HG02938 (cell line): Measurements from ENCODE around the gene CDK8.
A peak's percentile ranks its signal among the peaks of the same experiment; 100 is the strongest.
"Not testable (repeated sequence)": the region's sequence is repeated elsewhere in the genome, so short reads cannot be mapped to it uniquely, and the experiment has no call there.

Experiments used
- ATAC-seq: cut with Tn5 transposase; IDR thresholded peaks from one replicate; pipeline ENCODE4 v1.9.1; 2021; ENCODE audit warnings: mild to moderate bottlenecking, moderate library complexity; ENCODE audit not compliant: unreplicated experiment

Gene CDK8

GRCh38 chr13:26310003-26310402 is 56.1 kb downstream of the CDK8 start:
- no peak for ATAC-seq

GRCh38 chr13:26310470-26310869 is 56.5 kb downstream of the CDK8 start:
- ATAC-seq: no peak

GRCh38 chr13:26312019-26312418 is 58.1 kb downstream of the CDK8 start:
- not testable (repeated sequence) for ATAC-seq

- not testable (repeated sequence) for ATAC-seq
Observed at GRCh38 chr13:26316095-26316494, 62.2 kb downstream of the CDK8 start.

- no peak for ATAC-seq
Observed at GRCh38 chr13:26320766-26321165, 66.8 kb downstream of the CDK8 start.

- no peak for ATAC-seq
Observed at GRCh38 chr13:26323127-26323526, 69.2 kb downstream of the CDK8 start.

GRCh38 chr13:26323764-26324163 is 69.8 kb downstream of the CDK8 start:
- no peak for ATAC-seq

GRCh38 chr13:26324294-26324693 is 70.4 kb downstream of the CDK8 start:
- ATAC-seq: no peak

- no peak for ATAC-seq
Observed at GRCh38 chr13:26324867-26325266, 70.9 kb downstream of the CDK8 start.

GRCh38 chr13:26325876-26326275 is 71.9 kb downstream of the CDK8 start:
- peak; percentile 80 for ATAC-seq

- ATAC-seq: no peak
Observed at GRCh38 chr13:26326562-26326961, 72.6 kb downstream of the CDK8 start.

GRCh38 chr13:26327940-26328725 is 74.2 kb downstream of the CDK8 start:
- ATAC-seq: no peak

- ATAC-seq: no peak
Observed at GRCh38 chr13:26335158-26335557, 81.2 kb downstream of the CDK8 start.

GRCh38 chr13:26340807-26341206 is 86.9 kb downstream of the CDK8 start:
- ATAC-seq: no peak

- no peak for ATAC-seq
Observed at GRCh38 chr13:26342898-26343297, 89.0 kb downstream of the CDK8 start.

- ATAC-seq: no peak
Observed at GRCh38 chr13:26343816-26344215, 89.9 kb downstream of the CDK8 start.

- ATAC-seq: no peak
Observed at GRCh38 chr13:26344980-26345379, 91.1 kb downstream of the CDK8 start.

- ATAC-seq: no peak
Observed at GRCh38 chr13:26348966-26349365, 95.0 kb downstream of the CDK8 start.

- no peak for ATAC-seq
Observed at GRCh38 chr13:26362261-26362660, 108.3 kb downstream of the CDK8 start.

- no peak for ATAC-seq
Observed at GRCh38 chr13:26370553-26370952, 116.6 kb downstream of the CDK8 start.

- no peak for ATAC-seq
Observed at GRCh38 chr13:26372747-26373146, 118.8 kb downstream of the CDK8 start.

- no peak for ATAC-seq
Observed at GRCh38 chr13:26376430-26376829, 122.5 kb downstream of the CDK8 start.

GRCh38 chr13:26377038-26377437 is 123.1 kb downstream of the CDK8 start:
- ATAC-seq: no peak
